ENCODE data around the gene ENPP3.
A peak's percentile ranks its signal among the peaks of the same experiment; 100 is the strongest.

ENPP3 gene

GRCh38 chr6:131613296-131613925 is 23.7 kb upstream of the ENPP3 start:
- no CpG with 5 or more reads among the region's 5 CpGs for WGBS, 2 donors (ENCODE audit: extremely low coverage in 2 of 2, insufficient read length in 2 of 2, insufficient replicate concordance in 1 of 2)
- Histone ChIP-seq H2AK5ac (ENCODE audit: low read depth, low read length) (no peak overlapping the region), H3K4me3 (ENCODE audit: low read length in 2 of 2) (no peak overlapping the region), H3K4me1 (ENCODE audit: control insufficient read depth in 2 of 2, insufficient read depth in 1 of 2, low read depth in 1 of 2, low read length in 2 of 2) (no peaks in the 10 kb centered on the region), H3K9me3 (replicated peaks in 1 of 2; ENCODE audit: control insufficient read depth in 2 of 2, insufficient read depth in 1 of 2, low read depth in 1 of 2, low read length in 2 of 2) (no peaks in the 10 kb centered on the region), H2AFZ (ENCODE audit: low read length) (no peak overlapping the region), H3K36me3 (replicated peaks in 1 of 2; ENCODE audit: control insufficient read depth in 2 of 2, insufficient read depth in 2 of 2, low read length in 2 of 2) (peaks cover 12 to 95% of the 10 kb centered on the region in 2 donors), H3K27ac (replicated peaks; ENCODE audit: low read length) (no peak overlapping the region), H3K9ac (ENCODE audit: low read depth, low read length, poor library complexity) (no peak overlapping the region), H2BK5ac (ENCODE audit: low read length) (no peak overlapping the region), H4K91ac (ENCODE audit: low read depth, low read length, poor library complexity) (no peak overlapping the region), H3K23ac (ENCODE audit: low read depth, low read length, poor library complexity) (no peak overlapping the region), H3K79me1 (ENCODE audit: low read depth, low read length) (no peaks in the 10 kb centered on the region), H2BK12ac (ENCODE audit: low read length) (no peak overlapping the region), H3K4ac (ENCODE audit: low read length) (no peak overlapping the region), H2BK120ac (ENCODE audit: low read depth, low read length) (no peak overlapping the region), H3K4me2 (ENCODE audit: insufficient read depth, low read length, poor library complexity, severe bottlenecking) (no peak overlapping the region), H3K18ac (ENCODE audit: low read length) (no peak overlapping the region), H3K14ac (ENCODE audit: low read length) (no peak overlapping the region), H3K27me3 (ENCODE audit: control insufficient read depth in 3 of 3, insufficient read depth in 3 of 3, low read depth in 1 of 3, low read length in 3 of 3) (no peaks in the 10 kb centered on the region), H4K8ac (ENCODE audit: low read depth, low read length) (no peak overlapping the region), H2BK15ac (ENCODE audit: low read length) (no peak overlapping the region)
- DNase-seq (ENCODE audit: low spot score): no peak

DNA sequence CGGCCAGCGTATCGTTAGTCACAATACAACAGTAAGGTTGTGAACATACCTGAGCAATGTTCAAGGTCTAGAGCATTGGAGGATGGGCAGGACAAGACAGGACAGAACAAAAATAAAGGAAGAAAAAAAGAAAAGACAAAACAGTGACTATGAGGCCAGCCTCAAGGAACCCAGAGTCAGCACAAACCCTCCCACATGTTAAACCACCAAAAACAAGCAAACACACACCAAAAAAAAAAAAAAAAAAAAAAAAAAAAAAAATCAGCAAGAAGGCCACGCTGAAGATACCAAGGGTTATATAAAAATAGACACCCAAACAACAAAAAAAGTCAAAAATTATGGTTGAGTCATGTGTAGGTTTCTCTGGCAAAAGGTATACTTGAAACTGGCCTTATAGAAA is 21.8 kb upstream of the ENPP3 start:
- Histone ChIP-seq H2AFZ (ENCODE audit: low read length) (no peak overlapping the region), H2BK12ac (ENCODE audit: low read length) (no peak overlapping the region), H3K36me3 (replicated peaks in 1 of 2; ENCODE audit: control insufficient read depth in 2 of 2, insufficient read depth in 2 of 2, low read length in 2 of 2) (peaks cover 11 to 96% of the 10 kb centered on the region in 2 donors), H4K91ac (ENCODE audit: low read depth, low read length, poor library complexity) (no peak overlapping the region), H3K4me2 (ENCODE audit: insufficient read depth, low read length, poor library complexity, severe bottlenecking) (no peak overlapping the region), H3K14ac (ENCODE audit: low read length) (no peak overlapping the region), H2BK120ac (ENCODE audit: low read depth, low read length) (no peak overlapping the region), H3K4me3 (ENCODE audit: low read length in 2 of 2) (no peak overlapping the region), H3K4ac (ENCODE audit: low read length) (no peak overlapping the region), H3K9me3 (replicated peaks in 1 of 2; ENCODE audit: control insufficient read depth in 2 of 2, insufficient read depth in 1 of 2, low read depth in 1 of 2, low read length in 2 of 2) (no peaks in the 10 kb centered on the region), H2BK5ac (ENCODE audit: low read length) (no peak overlapping the region), H4K8ac (ENCODE audit: low read depth, low read length) (no peak overlapping the region), H3K23ac (ENCODE audit: low read depth, low read length, poor library complexity) (no peak overlapping the region), H3K9ac (ENCODE audit: low read depth, low read length, poor library complexity) (no peak overlapping the region), H3K18ac (ENCODE audit: low read length) (no peak overlapping the region), H3K27ac (replicated peaks; ENCODE audit: low read length) (no peak overlapping the region), H3K79me1 (ENCODE audit: low read depth, low read length) (no peaks in the 10 kb centered on the region), H3K4me1 (ENCODE audit: control insufficient read depth in 2 of 2, insufficient read depth in 1 of 2, low read depth in 1 of 2, low read length in 2 of 2) (no peaks in the 10 kb centered on the region), H3K27me3 (ENCODE audit: control insufficient read depth in 3 of 3, insufficient read depth in 3 of 3, low read depth in 1 of 3, low read length in 3 of 3) (no peaks in the 10 kb centered on the region), H2AK5ac (ENCODE audit: low read depth, low read length) (no peak overlapping the region), H2BK15ac (ENCODE audit: low read length) (no peak overlapping the region)
- no peak for DNase-seq (ENCODE audit: low spot score)
- WGBS, 2 donors (ENCODE audit: extremely low coverage in 2 of 2, insufficient read length in 2 of 2, insufficient replicate concordance in 1 of 2): no CpG with 5 or more reads among the region's 4 CpGs

GRCh38 chr6:131627724-131628682 is 9.1 kb upstream of the ENPP3 start, which contains the start of gene MED23:
TSS of gene MED23 (minus strand) at chr6:131628242. CDS start at chr6:131628049, 193 bp downstream.
- WGBS, 2 donors (ENCODE audit: extremely low coverage in 2 of 2, insufficient read length in 2 of 2, insufficient replicate concordance in 1 of 2): no CpG with 5 or more reads among the region's 53 CpGs
- Histone ChIP-seq H4K91ac (ENCODE audit: low read depth, low read length, poor library complexity) (no peak within 1 kb of the TSS), H3K4ac (ENCODE audit: low read length) (no peak within 1 kb of the TSS), H3K27me3 (ENCODE audit: control insufficient read depth in 3 of 3, insufficient read depth in 3 of 3, low read depth in 1 of 3, low read length in 3 of 3) (no peaks in the 10 kb centered on the region), H2AFZ (ENCODE audit: low read length) (peak within 1 kb of the TSS; percentile 90), H4K8ac (ENCODE audit: low read depth, low read length) (no peak within 1 kb of the TSS), H3K23ac (ENCODE audit: low read depth, low read length, poor library complexity) (peak within 1 kb of the TSS; percentile 38), H3K4me3 (ENCODE audit: low read length in 2 of 2) (peak within 1 kb of the TSS; percentile 70 to 92), H3K4me1 (ENCODE audit: control insufficient read depth in 2 of 2, insufficient read depth in 1 of 2, low read depth in 1 of 2, low read length in 2 of 2) (peaks cover 0 to 2% of the 10 kb centered on the region in 2 donors), H3K79me1 (ENCODE audit: low read depth, low read length) (no peaks in the 10 kb centered on the region), H3K27ac (replicated peaks; ENCODE audit: low read length) (peak within 1 kb of the TSS; percentile 75), H3K9ac (ENCODE audit: low read depth, low read length, poor library complexity) (peak within 1 kb of the TSS; percentile 88), H2BK120ac (ENCODE audit: low read depth, low read length) (no peak within 1 kb of the TSS), H3K14ac (ENCODE audit: low read length) (no peak within 1 kb of the TSS), H3K18ac (ENCODE audit: low read length) (peak within 1 kb of the TSS; percentile 54), H3K4me2 (ENCODE audit: insufficient read depth, low read length, poor library complexity, severe bottlenecking) (peak within 1 kb of the TSS; percentile 56), H2AK5ac (ENCODE audit: low read depth, low read length) (no peak within 1 kb of the TSS), H2BK15ac (ENCODE audit: low read length) (no peak within 1 kb of the TSS), H3K36me3 (replicated peaks in 1 of 2; ENCODE audit: control insufficient read depth in 2 of 2, insufficient read depth in 2 of 2, low read length in 2 of 2) (peaks cover 3 to 32% of the 10 kb centered on the region in 2 donors), H3K9me3 (replicated peaks in 1 of 2; ENCODE audit: control insufficient read depth in 2 of 2, insufficient read depth in 1 of 2, low read depth in 1 of 2, low read length in 2 of 2) (no peaks in the 10 kb centered on the region), H2BK5ac (ENCODE audit: low read length) (no peak within 1 kb of the TSS), H2BK12ac (ENCODE audit: low read length) (no peak within 1 kb of the TSS)
- peak; percentile 94 for DNase-seq (ENCODE audit: low spot score)

DNA sequence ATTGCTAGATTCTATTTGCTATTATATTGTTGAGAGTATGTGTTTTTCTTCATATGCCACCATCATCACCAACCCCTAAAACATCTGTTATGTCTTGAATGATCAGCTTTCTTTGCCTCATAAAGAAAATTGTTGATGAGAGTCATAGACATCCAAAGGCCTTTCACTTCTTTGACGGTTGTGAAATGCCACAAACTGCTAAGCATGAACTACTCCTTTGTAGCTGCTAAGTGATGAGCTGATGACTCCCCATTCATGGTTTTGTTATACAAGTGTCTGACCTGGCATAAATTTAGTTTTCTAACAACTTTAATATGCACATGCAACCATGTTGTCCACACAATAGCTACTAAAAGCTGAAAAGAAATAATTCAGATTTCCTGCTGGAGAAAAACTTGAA is 8.4 kb upstream of the ENPP3 start:
- H3K9me3 ChIP-seq (replicated peaks in 1 of 2; ENCODE audit: control insufficient read depth in 2 of 2, insufficient read depth in 1 of 2, low read depth in 1 of 2, low read length in 2 of 2): no peaks in the 10 kb centered on the region
- H3K4me1 ChIP-seq (ENCODE audit: control insufficient read depth in 2 of 2, insufficient read depth in 1 of 2, low read depth in 1 of 2, low read length in 2 of 2): peaks cover 0 to 2% of the 10 kb centered on the region in 2 donors
- H2AK5ac ChIP-seq (ENCODE audit: low read depth, low read length): no peak overlapping the region
- H2BK5ac ChIP-seq (ENCODE audit: low read length): no peak overlapping the region
- peak overlapping the region in 1 of 2 donors; percentile 40 for H3K4me3 ChIP-seq (ENCODE audit: low read length in 2 of 2)
- peaks cover 3 to 25% of the 10 kb centered on the region in 2 donors for H3K36me3 ChIP-seq (replicated peaks in 1 of 2; ENCODE audit: control insufficient read depth in 2 of 2, insufficient read depth in 2 of 2, low read length in 2 of 2)
- H4K91ac ChIP-seq (ENCODE audit: low read depth, low read length, poor library complexity): no peak overlapping the region
- no peak overlapping the region for H3K27ac ChIP-seq (replicated peaks; ENCODE audit: low read length)
- H2AFZ ChIP-seq (ENCODE audit: low read length): peak overlapping the region; percentile 84
- DNase-seq (ENCODE audit: low spot score): no peak
- no peak overlapping the region for H3K9ac ChIP-seq (ENCODE audit: low read depth, low read length, poor library complexity)
- H3K4ac ChIP-seq (ENCODE audit: low read length): no peak overlapping the region
- H2BK120ac ChIP-seq (ENCODE audit: low read depth, low read length): no peak overlapping the region
- H3K27me3 ChIP-seq (ENCODE audit: control insufficient read depth in 3 of 3, insufficient read depth in 3 of 3, low read depth in 1 of 3, low read length in 3 of 3): no peaks in the 10 kb centered on the region
- no peak overlapping the region for H3K23ac ChIP-seq (ENCODE audit: low read depth, low read length, poor library complexity)
- H3K4me2 ChIP-seq (ENCODE audit: insufficient read depth, low read length, poor library complexity, severe bottlenecking): no peak overlapping the region
- no peak overlapping the region for H3K14ac ChIP-seq (ENCODE audit: low read length)
- no peak overlapping the region for H3K18ac ChIP-seq (ENCODE audit: low read length)
- H4K8ac ChIP-seq (ENCODE audit: low read depth, low read length): no peak overlapping the region
- no peak overlapping the region for H2BK15ac ChIP-seq (ENCODE audit: low read length)
- no peak overlapping the region for H2BK12ac ChIP-seq (ENCODE audit: low read length)
- WGBS, 2 donors (ENCODE audit: extremely low coverage in 2 of 2, insufficient read length in 2 of 2, insufficient replicate concordance in 1 of 2): no CpG with 5 or more reads among the region's 1 CpG
- H3K79me1 ChIP-seq (ENCODE audit: low read depth, low read length): no peaks in the 10 kb centered on the region

Data from neuronal stem cell (in vitro differentiated cells).